Measurements from ENCODE around the gene DNASE2B. TPM values are rescaled to one million over a fixed set of nuclear protein-coding genes. Genes with fewer than 3 reads are reported as not detected.

The DNASE2B gene
- total RNA-seq, 2 donors from 2014 or later = not detected

DNA sequence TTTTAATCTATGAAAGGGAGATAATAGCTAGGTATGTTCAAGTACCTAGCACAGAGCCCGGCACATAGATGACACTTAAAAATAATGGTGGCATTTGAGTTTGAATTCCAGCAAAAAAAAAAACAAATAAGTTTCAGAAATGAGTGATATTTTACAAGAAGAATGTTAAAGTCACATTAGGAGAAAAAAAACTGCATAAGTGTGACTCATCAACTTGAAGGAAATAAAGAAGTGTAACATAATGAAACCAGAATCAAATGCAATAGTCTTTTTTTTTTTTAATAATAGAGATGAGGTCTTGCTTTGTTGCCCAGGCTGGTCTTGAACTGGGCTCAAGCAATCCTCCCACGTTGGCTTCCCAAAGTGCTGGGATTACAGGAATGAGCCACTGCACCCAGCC lies 17.1 kb downstream of the DNASE2B start:
- no peaks in the 10 kb centered on the region for H3K27me3 Mint-ChIP-seq
- H3K36me3 Mint-ChIP-seq (ENCODE audit: low read depth) = no peaks in the 10 kb centered on the region
- no peaks in the 10 kb centered on the region for H3K4me1 Mint-ChIP-seq
- no peaks in the 10 kb centered on the region for H3K9me3 Mint-ChIP-seq
- no peak for ATAC-seq (replicated peaks)
- no peak overlapping the region for H3K27ac Mint-ChIP-seq
- H3K4me3 Mint-ChIP-seq = no peak overlapping the region

DNA sequence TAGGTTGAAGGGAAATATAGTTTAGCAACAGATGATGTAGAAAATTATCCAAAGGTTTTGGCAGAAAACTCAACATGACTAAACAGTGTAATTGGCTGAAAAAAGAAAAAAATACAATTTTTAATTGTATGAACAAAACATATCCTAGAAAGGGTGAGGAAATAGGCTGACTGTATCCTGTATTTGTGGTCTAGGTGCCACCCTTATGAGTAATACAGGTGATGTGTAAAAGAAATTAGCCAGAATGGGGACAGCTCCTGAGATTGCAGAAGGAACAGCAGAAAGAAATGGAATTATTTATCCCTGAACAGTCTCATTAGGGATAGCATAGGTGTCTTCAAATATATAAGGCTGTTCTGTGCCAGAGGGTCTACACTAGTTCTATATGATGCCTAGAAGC lies 24.6 kb downstream of the DNASE2B start:
- no peak overlapping the region for H3K27ac Mint-ChIP-seq
- no peaks in the 10 kb centered on the region for H3K9me3 Mint-ChIP-seq
- no peak overlapping the region for H3K4me3 Mint-ChIP-seq
- ATAC-seq (replicated peaks) = no peak
- no peaks in the 10 kb centered on the region for H3K36me3 Mint-ChIP-seq (ENCODE audit: low read depth)
- H3K4me1 Mint-ChIP-seq = no peaks in the 10 kb centered on the region
- H3K27me3 Mint-ChIP-seq = peaks cover 4% of the 10 kb centered on the region

DNA sequence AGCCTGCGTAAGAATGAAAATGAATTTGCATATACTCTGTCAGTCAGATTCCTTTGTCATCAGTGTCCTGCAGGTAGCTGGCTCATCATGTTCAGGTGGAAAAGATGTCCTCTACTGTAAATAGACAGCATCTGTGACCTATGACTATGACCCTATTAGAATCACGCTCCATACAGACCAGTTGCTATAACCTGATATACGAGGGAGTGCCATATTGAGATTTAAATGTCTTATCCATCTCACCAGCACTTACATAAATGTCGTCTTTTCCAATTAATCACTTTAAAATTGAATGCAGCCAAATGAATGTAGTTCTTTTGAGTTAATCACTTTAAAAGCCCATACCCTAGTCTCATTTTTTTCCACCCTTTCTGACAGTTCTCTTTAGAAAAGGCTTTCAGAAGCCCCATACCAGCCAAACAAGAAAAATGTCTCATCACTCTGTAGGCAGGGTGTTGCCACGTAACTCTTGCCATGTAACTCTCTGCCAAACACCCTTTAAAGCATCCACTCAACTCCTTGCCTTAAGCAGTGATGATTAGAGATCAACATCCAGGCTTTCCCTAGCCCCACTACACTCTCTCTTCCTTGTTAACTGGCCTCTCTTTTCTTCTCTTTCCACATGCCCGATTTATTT lies 26.3 kb downstream of the DNASE2B start:
- no peaks in the 10 kb centered on the region for H3K9me3 Mint-ChIP-seq
- no peaks in the 10 kb centered on the region for H3K36me3 Mint-ChIP-seq (ENCODE audit: low read depth)
- H3K27ac Mint-ChIP-seq = no peak overlapping the region
- H3K4me1 Mint-ChIP-seq = no peaks in the 10 kb centered on the region
- no peak for ATAC-seq (replicated peaks)
- H3K4me3 Mint-ChIP-seq = no peak overlapping the region
- H3K27me3 Mint-ChIP-seq = peaks cover 4% of the 10 kb centered on the region

DNA sequence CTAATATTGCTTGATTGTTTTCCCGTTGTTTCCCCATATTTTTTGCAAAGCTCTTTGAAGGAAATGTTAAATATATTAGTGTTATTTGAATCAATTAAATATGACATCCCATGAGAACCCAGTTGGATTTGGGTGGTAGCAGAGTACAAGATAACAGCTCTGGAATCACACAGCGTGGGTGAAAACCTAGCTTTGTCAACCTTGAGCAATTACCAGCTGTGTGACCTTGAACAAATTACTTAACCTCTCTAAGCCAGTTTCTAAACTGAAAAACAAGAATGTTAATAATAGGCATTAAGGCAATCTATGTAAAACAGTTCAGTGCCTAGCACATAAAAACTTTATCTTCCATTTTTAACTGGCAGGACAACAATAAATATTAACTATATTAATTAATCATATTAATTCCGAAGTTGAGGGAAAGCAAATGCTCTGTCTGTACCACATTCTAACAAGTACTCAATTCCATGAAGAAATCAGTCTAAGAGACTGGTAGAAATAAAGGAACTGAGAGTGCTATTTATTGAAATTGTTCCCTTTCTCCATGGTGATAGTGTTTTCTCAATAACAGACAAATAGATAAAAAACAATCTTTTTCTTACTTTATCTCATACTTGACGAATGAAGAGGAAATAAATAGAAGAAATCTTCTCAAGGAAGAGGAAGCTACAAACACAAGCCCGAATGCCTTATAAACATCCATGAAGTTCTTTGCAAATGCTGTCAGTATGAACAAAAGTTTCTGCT lies 27.0 kb downstream of the DNASE2B start:
- no peak for ATAC-seq (replicated peaks)
- no peaks in the 10 kb centered on the region for H3K9me3 Mint-ChIP-seq
- no peak overlapping the region for H3K27ac Mint-ChIP-seq
- no peaks in the 10 kb centered on the region for H3K4me1 Mint-ChIP-seq
- no peaks in the 10 kb centered on the region for H3K36me3 Mint-ChIP-seq (ENCODE audit: low read depth)
- H3K27me3 Mint-ChIP-seq = peaks cover 4% of the 10 kb centered on the region
- H3K4me3 Mint-ChIP-seq = no peak overlapping the region

DNA sequence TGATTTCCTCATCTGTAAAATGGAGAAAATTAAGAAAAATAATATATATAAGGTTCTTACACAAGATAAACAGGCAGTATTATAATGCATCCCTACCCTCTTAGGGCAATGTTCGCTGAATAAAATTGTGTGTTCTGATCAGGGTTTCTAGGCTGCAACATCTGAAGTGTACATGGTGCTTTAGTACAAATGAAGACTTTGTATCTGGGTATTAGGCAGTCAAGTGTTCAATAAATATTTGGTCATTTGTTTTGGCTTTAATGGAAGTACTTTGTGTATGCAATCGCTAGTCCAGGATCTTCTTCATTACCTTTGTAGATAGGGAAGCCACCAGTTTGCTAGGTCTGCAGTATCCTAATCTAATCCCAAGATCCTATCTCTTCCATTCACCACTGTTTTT lies 28.1 kb downstream of the DNASE2B start:
- Mint-ChIP-seq H3K4me3 (no peak overlapping the region), H3K36me3 (ENCODE audit: low read depth) (no peaks in the 10 kb centered on the region), H3K4me1 (no peaks in the 10 kb centered on the region), H3K9me3 (no peaks in the 10 kb centered on the region), H3K27ac (no peak overlapping the region), H3K27me3 (peaks cover 4% of the 10 kb centered on the region)
- ATAC-seq (replicated peaks) = no peak

DNA sequence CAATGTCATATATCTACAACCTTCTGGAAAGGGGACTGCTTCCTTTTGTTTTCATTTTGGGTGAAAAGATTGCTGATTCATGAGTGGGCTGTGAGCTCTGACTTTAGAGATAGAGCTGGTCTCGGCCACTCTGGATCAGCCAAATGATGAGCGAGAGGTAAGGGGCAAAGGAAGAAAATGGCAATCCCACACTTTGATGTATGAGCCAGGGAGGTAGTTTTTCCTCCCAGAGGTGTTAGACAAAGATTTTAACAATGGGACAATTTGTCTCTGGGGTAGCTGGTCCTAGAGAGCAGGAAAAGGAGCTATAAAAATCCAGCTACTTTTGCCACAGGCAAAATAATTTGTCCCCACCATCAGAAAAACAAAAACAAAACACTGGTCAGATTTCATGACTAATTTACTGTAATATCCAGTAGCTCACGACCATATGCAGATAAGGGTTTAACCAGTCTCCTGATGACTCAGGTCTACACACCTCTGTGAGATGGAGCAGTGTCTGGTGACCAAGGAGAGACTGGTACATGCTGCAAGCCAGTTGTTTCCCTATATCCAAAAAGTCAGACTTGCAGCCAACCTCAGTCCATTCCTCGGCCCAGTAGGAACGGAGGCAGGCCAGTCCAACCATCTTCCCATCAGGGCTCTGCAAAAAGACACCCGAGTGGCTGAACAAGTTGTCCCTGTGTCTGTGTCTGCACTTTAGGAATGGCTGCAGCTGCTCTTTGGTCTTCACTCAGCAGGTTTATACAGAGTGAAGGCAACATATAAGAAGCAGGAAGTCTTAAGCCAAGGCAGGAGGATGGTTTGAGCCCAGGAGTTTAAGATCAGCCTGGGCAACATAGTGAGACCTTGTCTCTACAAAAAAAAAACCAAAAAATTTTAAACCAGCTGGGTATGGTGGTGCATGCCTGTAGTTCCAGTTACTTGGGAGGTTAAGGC lies 29.2 kb downstream of the DNASE2B start:
- ATAC-seq (replicated peaks) = peak; percentile 69
- Mint-ChIP-seq H3K36me3 (ENCODE audit: low read depth) (no peaks in the 10 kb centered on the region), H3K4me3 (no peak overlapping the region), H3K27me3 (peaks cover 4% of the 10 kb centered on the region), H3K27ac (no peak overlapping the region), H3K4me1 (no peaks in the 10 kb centered on the region), H3K9me3 (no peaks in the 10 kb centered on the region)

DNA sequence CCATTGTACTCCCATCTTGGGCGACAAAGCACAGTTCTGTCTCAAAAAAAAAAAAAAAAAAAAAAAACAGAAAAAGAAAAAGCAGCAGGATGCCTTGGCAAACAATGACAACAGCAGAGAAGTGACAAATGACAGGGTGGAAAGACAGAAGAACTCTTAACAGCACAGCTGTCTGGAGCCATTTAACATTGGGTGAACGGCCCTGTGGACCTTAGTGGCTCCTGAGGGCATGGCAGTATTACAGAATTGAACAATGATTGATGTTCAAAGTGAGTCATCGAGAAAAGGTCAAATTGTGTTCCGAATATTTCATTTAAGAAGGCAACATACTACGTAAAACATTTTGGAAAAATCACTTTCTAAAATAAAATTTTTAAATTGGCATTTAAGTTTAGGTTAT lies 30.0 kb downstream of the DNASE2B start:
- H3K9me3 Mint-ChIP-seq = no peaks in the 10 kb centered on the region
- H3K27me3 Mint-ChIP-seq = peaks cover 4% of the 10 kb centered on the region
- ATAC-seq (replicated peaks) = no peak
- H3K27ac Mint-ChIP-seq = no peak overlapping the region
- no peaks in the 10 kb centered on the region for H3K36me3 Mint-ChIP-seq (ENCODE audit: low read depth)
- no peak overlapping the region for H3K4me3 Mint-ChIP-seq
- no peaks in the 10 kb centered on the region for H3K4me1 Mint-ChIP-seq

DNA sequence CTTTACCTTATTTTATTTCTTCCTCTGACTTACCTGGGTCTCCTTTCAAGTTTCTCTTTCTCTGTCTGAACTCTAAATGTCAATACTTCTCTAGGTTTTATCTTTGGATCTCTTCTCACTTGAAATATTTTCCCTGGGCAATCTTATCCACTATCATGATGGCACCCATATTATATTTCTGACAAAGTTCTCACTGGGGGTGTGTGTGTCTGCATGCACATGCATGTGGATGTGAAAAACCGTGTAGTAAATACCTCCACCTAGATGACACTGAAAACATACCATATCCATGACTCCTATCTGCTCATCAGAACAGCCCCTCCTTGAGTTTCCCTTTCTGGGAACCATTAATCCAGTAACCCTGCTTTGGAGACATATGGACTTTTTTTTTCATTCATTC lies 30.9 kb downstream of the DNASE2B start:
- Mint-ChIP-seq H3K27me3 (no peaks in the 10 kb centered on the region), H3K4me1 (no peaks in the 10 kb centered on the region), H3K36me3 (ENCODE audit: low read depth) (no peaks in the 10 kb centered on the region), H3K4me3 (no peak overlapping the region), H3K9me3 (no peaks in the 10 kb centered on the region), H3K27ac (no peak overlapping the region)
- ATAC-seq (replicated peaks) = no peak

DNA sequence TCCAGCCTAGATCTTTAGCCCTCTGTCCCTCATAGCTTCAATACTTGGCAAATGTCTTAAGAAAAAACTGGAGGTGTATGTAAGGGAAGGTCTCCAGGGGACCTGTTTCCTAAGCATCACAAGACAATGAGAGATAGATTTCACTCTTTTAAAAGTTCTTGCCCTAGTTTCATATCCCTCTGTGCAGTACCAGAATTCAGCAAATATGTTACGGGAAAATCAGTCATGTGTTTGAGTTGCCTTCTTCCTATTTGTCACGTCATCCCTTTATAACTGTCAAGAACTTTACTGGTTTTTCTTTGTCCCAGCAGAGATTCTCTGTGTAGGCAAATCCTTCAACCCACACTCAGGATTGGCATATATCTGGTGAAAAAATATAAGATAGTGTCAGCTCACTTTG lies 32.3 kb downstream of the DNASE2B start:
- no peaks in the 10 kb centered on the region for H3K9me3 Mint-ChIP-seq
- H3K4me1 Mint-ChIP-seq = no peaks in the 10 kb centered on the region
- H3K36me3 Mint-ChIP-seq (ENCODE audit: low read depth) = no peaks in the 10 kb centered on the region
- no peak overlapping the region for H3K27ac Mint-ChIP-seq
- no peak for ATAC-seq (replicated peaks)
- H3K27me3 Mint-ChIP-seq = no peaks in the 10 kb centered on the region
- H3K4me3 Mint-ChIP-seq = no peak overlapping the region

DNA sequence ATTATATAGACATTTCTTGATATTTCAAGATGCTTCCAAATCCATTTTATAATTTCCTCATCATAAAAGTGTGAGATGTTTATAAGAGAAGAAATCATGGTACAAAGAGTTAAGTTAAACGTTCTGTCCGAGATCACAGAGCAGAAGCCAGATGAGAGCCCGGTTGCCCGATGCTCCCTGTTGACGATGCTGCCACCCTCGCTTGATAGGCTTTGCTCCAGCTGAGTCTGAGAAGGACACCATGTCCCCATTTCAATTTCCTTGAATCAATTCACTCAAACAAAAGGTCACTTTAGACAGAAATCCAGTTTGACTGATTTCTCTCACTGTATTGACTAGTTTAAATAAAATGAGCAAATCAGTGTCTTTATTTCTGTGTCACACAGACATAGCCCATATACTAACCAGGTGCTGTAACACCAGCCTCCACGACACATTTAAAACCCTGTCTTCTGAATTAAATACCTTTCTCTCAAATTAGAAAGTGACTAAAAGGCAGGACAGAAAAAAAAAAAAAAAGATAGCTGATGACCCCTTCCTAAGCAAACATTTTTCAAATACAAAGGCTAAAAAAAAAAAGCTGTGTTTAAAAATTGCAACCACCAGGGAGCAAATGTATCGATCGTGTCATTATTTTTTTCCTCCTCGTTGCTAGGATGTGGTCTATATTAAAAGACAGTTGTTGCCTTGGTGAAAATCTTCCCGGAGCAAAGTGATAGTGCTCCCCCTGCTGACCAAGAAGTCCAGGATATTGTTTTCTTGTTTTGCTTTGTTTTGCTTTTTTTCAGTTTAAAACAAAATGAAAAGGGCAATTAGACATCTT lies 35.2 kb downstream of the DNASE2B start:
- no peaks in the 10 kb centered on the region for H3K9me3 Mint-ChIP-seq
- H3K36me3 Mint-ChIP-seq (ENCODE audit: low read depth) = no peaks in the 10 kb centered on the region
- H3K27me3 Mint-ChIP-seq = no peaks in the 10 kb centered on the region
- no peaks in the 10 kb centered on the region for H3K4me1 Mint-ChIP-seq
- H3K4me3 Mint-ChIP-seq = no peak overlapping the region
- peak; percentile 76 for ATAC-seq (replicated peaks)
- peak overlapping the region; percentile 71 for H3K27ac Mint-ChIP-seq

DNA sequence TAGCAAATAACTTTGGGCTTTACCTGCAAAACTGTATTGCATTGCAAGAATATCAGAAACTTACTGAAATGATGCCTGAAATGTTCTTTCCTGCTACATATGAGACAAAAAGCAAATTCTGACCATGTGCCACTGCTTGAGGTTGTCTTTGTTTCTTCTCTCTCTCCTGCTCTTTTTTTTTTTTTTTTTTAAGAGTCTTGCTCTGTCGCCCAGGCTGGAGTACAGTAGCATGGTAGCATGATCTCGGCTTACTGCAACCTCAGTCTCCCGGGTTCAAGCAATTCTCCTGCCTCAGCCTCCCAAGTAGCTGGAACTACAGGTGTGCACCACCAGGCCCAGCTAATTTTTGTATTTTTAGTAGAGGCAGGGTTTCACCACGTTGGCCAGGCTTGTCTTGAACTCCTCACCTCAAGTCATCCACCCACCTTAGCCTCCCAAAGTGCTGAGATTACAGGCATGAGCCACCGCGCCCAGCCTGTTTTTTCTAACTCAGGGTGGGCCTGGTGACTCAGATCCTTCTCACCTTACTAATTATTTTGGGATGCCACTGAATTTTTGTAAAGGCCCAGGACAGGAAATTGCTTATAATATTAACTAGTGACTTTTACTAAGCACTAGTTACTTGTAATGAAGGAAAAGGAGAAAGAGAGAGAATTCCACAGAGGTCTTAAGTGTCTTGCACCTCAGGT lies 35.9 kb downstream of the DNASE2B start:
- H3K36me3 Mint-ChIP-seq (ENCODE audit: low read depth) = no peaks in the 10 kb centered on the region
- ATAC-seq (replicated peaks) = no peak
- H3K27ac Mint-ChIP-seq = no peak overlapping the region
- no peaks in the 10 kb centered on the region for H3K4me1 Mint-ChIP-seq
- no peak overlapping the region for H3K4me3 Mint-ChIP-seq
- no peaks in the 10 kb centered on the region for H3K27me3 Mint-ChIP-seq
- H3K9me3 Mint-ChIP-seq = no peaks in the 10 kb centered on the region

DNA sequence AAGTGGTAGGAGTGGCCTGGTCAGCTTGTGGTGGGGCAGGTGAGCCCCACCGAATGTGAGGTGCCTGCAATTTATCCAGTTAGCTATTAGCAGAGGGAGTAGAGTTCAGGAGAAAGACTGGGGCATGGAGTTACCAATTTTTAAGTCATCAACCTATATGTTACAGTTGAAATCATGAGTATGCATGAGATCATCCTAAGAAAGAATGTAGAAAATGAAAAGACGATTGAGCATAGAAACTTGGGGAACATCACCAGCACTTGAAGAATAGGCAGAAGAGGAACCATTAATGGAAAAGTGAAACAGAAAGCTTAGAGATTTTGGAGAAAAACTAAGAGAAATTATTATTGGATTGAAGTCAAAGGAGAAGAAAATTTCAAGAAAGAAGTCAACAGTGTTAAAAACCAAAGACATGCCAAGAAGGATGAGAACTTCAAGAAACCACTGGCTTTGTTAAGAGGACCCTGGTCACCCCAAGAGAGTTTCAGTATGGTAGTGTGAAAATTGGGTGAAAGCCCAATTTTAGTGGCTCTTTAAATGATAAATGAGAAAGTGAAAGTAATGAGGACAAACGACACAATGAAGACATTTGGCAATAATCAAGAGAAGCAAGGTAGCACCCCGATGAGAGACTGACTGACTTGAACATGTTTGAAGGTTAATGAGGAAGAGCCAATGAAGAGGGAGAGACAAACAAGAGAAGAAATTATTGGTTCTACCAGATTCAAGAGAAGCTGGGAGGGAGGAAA lies 36.7 kb downstream of the DNASE2B start:
- H3K4me3 Mint-ChIP-seq = no peak overlapping the region
- ATAC-seq (replicated peaks) = peak; percentile 22
- no peaks in the 10 kb centered on the region for H3K27me3 Mint-ChIP-seq
- H3K4me1 Mint-ChIP-seq = no peaks in the 10 kb centered on the region
- no peaks in the 10 kb centered on the region for H3K9me3 Mint-ChIP-seq
- H3K27ac Mint-ChIP-seq = no peak overlapping the region
- H3K36me3 Mint-ChIP-seq (ENCODE audit: low read depth) = no peaks in the 10 kb centered on the region
